OCI-LY7 (cell line): Measurements from ENCODE around the gene PLEKHG4B. TPM values are rescaled to one million over a fixed set of nuclear protein-coding genes. Genes with fewer than 3 reads are reported as not detected.

Experiments used
- BruUV-seq: library from RNA; stranded (reverse); fragments of 400-500 nt; replicated peaks from 2 replicates; lab custom pipeline; 2021; lab: Mats Ljungman, UMichigan
- CTCF ChIA-PET: fragments of 300-600 bp; sonication (Branson Sonifier 250); formaldehyde crosslinking; loops from one replicate; lab custom pipeline; 2022; ENCODE audit warnings: antibody characterized with exemption; ENCODE audit not compliant: unreplicated experiment; lab: Charles Lee
- POLR2A ChIA-PET: fragments of 300-600 bp; sonication (Branson Sonifier 250); formaldehyde crosslinking; loops from one replicate; lab custom pipeline; 2022; ENCODE audit warnings: antibody characterized with exemption; lab: Charles Lee
- DNase-seq: peaks from one replicate; pipeline ENCODE4 v3.0.0-alpha.2; 2015; ENCODE audit warnings: low spot score
- H2AFZ ChIP-seq: fragments of 200-600 bp; sonication (generic), shearing (Covaris generic); 2 replicates; pipeline ENCODE4 v1.6.1; 2014; ENCODE audit warnings: mild to moderate bottlenecking, antibody characterized with exemption, low read length, moderate library complexity
- H3K27ac ChIP-seq: fragments of 200-600 bp; sonication (generic); 2 replicates; pipeline ENCODE4 v1.5.1; 2014; ENCODE audit warnings: mixed run types, low read depth, mild to moderate bottlenecking, moderate library complexity, low read length, inconsistent platforms; ENCODE audit not compliant: poor library complexity, severe bottlenecking
- H3K36me3 ChIP-seq: fragments of 200-600 bp; sonication (generic); 2 replicates; pipeline ENCODE4 v1.6.1; 2014; ENCODE audit warnings: mild to moderate bottlenecking, antibody characterized with exemption, low read length, moderate library complexity, mixed read lengths; ENCODE audit not compliant: insufficient read depth
- H3K4me1 ChIP-seq: fragments of 200-600 bp; sonication (generic); 2 replicates; pipeline ENCODE4 v1.5.1; 2014; ENCODE audit warnings: mild to moderate bottlenecking, low read length; ENCODE audit not compliant: insufficient read depth, poor library complexity, severe bottlenecking
- H3K4me2 ChIP-seq: fragments of 200-600 bp; sonication (generic); 2 replicates; pipeline ENCODE4 v1.6.1; 2014; ENCODE audit warnings: mild to moderate bottlenecking, low read length
- H3K4me3 ChIP-seq: fragments of 200-600 bp; sonication (generic); 2 replicates; pipeline ENCODE4 v1.5.1; 2014; ENCODE audit warnings: mild to moderate bottlenecking, low read depth, low read length; ENCODE audit not compliant: poor library complexity, severe bottlenecking
- H3K79me2 ChIP-seq: fragments of 200-600 bp; sonication (generic); 2 replicates; pipeline ENCODE4 v1.6.1; 2016; ENCODE audit warnings: low read depth, mild to moderate bottlenecking, low read length, moderate library complexity, mixed read lengths; ENCODE audit not compliant: insufficient read depth
- H3K9me2 ChIP-seq: fragments of 200-600 bp; sonication (generic); 2 replicates; pipeline ENCODE4 v1.6.1; 2016; ENCODE audit warnings: mild to moderate bottlenecking, low read length, mixed read lengths; ENCODE audit not compliant: insufficient read depth
- H3K9me3 ChIP-seq: fragments of 200-600 bp; sonication (generic); 2 replicates; pipeline ENCODE4 v1.6.1; 2014; ENCODE audit warnings: mild to moderate bottlenecking, mixed run types, low read length, mixed read lengths
- H4K20me1 ChIP-seq: fragments of 200-600 bp; sonication (generic); 2 replicates; pipeline ENCODE4 v1.6.1; 2014; ENCODE audit warnings: mild to moderate bottlenecking, antibody characterized with exemption, low read length, moderate library complexity, mixed read lengths; ENCODE audit not compliant: insufficient read depth
- EZH2phosphoT487 ChIP-seq: fragments of 200-600 bp; sonication (generic); IDR thresholded peaks from 2 replicates; pipeline ENCODE4 v1.6.1; 2018; ENCODE audit warnings: low read depth, borderline replicate concordance, mild to moderate bottlenecking, mixed run types, antibody characterized with exemption, low read length, moderate library complexity, mixed read lengths
- intact Hi-C: fragments of 100-400 bp; cut with micrococcal nuclease; formaldehyde crosslinking; loops from one replicate; pipeline ENCODE4 v1.10.0; 2022; ENCODE audit not compliant: unreplicated experiment
- total RNA-seq, 2 experiments: library from RNA; depleted of rRNA in 1 of 2; stranded (reverse); fragments of >200 nt in 1 of 2; shearing (Covaris generic) in 1 of 2; gene quantifications; 2 replicates each; pipeline ENCODE4 v1.2.3, GENCODE V29; 2014 to 2022
- TF ChIP-seq, protein P1 (sequence below): fragments of 200-600 bp; sonication (generic); conservative IDR thresholded peaks from 2 replicates; pipeline ENCODE4 v1.5.1; 2014; ENCODE audit warnings: mild to moderate bottlenecking, antibody characterized with exemption, low read length, moderate library complexity, mixed read lengths

The PLEKHG4B gene
- total RNA-seq, 2 experiments from 2014 or later, result 0.30 to 0.41 TPM

DNA sequence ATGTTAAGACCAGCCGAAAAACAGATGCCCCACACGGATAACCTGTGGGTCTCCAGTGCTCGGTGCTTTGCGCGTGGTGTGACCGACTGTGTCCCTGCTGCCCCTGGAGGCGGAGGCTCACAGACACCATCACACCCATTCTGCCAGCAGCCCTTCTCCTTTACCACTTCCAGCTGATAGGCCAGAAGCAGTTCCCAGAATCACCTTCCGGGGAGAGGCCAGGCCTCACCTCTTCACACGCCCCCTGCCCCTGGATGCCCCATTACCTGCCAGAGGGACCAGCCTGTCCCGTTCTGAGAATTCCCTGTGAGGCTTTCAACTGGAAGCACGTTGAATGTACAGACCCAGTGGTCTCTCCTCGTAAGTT is 77.7 kb downstream of the PLEKHG4B start:
- Histone ChIP-seq H3K27ac (no peak overlapping the region), H4K20me1 (no peaks in the 10 kb centered on the region), H3K9me3 (no peaks in the 10 kb centered on the region), H2AFZ (no peak overlapping the region), H3K79me2 (no peaks in the 10 kb centered on the region), H3K4me2 (no peak overlapping the region), H3K9me2 (no peaks in the 10 kb centered on the region), H3K4me3 (no peak overlapping the region), H3K36me3 (no peaks in the 10 kb centered on the region), H3K4me1 (no peaks in the 10 kb centered on the region)
- BruUV-seq, result no TSS peak
- intact Hi-C loops, result no loop called here
- POLR2A ChIA-PET, result no interaction called here
- DNase-seq, result no peak
- no peak for TF ChIP-seq EZH2phosphoT487
- TF ChIP-seq, protein P1, sequence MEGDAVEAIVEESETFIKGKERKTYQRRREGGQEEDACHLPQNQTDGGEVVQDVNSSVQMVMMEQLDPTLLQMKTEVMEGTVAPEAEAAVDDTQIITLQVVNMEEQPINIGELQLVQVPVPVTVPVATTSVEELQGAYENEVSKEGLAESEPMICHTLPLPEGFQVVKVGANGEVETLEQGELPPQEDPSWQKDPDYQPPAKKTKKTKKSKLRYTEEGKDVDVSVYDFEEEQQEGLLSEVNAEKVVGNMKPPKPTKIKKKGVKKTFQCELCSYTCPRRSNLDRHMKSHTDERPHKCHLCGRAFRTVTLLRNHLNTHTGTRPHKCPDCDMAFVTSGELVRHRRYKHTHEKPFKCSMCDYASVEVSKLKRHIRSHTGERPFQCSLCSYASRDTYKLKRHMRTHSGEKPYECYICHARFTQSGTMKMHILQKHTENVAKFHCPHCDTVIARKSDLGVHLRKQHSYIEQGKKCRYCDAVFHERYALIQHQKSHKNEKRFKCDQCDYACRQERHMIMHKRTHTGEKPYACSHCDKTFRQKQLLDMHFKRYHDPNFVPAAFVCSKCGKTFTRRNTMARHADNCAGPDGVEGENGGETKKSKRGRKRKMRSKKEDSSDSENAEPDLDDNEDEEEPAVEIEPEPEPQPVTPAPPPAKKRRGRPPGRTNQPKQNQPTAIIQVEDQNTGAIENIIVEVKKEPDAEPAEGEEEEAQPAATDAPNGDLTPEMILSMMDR, result no peak
- CTCF ChIA-PET, result no interaction called here

DNA sequence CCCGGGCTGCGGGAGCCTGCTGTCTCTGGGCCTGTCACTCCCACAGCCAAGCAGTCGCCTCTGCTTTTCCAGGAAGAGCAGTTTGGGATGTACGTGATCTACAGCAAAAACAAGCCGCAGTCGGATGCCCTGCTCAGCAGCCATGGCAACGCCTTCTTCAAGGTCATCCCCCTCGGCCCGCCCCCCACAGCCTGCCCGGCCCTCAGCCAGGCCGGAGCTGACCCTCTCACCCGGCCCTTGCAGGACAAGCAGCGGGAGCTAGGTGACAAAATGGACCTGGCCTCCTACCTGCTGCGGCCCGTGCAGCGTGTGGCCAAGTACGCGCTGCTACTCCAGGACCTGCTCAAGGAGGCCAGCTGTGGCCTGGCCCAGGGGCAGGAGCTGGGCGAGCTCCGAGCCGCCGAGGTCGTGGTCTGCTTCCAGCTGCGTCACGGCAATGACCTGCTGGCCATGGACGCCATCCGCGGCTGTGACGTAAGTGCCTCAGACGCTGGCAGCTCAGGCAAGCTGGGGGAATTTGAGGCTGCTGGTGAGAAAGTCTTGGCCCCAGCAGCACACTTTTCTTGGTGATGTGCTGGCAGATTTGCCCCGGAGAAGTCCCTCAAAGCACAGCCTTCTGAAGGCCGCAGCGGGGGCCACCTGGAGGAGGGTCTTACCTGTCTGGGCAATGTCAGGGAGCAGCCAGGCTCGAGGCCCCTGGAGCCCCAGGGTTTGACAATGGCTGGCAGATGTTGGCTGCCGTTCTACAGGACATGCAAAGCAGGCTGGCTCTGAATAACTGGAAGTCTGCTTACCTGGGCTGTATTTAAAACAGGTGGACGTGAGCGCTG is 79.2 kb downstream of the PLEKHG4B start:
- no peaks in the 10 kb centered on the region for H4K20me1 ChIP-seq
- ChIA-PET POLR2A (no interaction called here), CTCF (no interaction called here)
- BruUV-seq, result no TSS peak
- no peaks in the 10 kb centered on the region for H3K79me2 ChIP-seq
- no peak for DNase-seq
- H3K4me1 ChIP-seq, result no peaks in the 10 kb centered on the region
- intact Hi-C loops, result no loop called here
- H3K9me3 ChIP-seq, result no peaks in the 10 kb centered on the region
- TF ChIP-seq, protein P1, result no peak
- no peak for TF ChIP-seq EZH2phosphoT487
- no peak overlapping the region for H3K4me3 ChIP-seq
- no peak overlapping the region for H2AFZ ChIP-seq
- H3K27ac ChIP-seq, result no peak overlapping the region
- no peaks in the 10 kb centered on the region for H3K9me2 ChIP-seq
- no peaks in the 10 kb centered on the region for H3K36me3 ChIP-seq
- H3K4me2 ChIP-seq, result no peak overlapping the region

DNA sequence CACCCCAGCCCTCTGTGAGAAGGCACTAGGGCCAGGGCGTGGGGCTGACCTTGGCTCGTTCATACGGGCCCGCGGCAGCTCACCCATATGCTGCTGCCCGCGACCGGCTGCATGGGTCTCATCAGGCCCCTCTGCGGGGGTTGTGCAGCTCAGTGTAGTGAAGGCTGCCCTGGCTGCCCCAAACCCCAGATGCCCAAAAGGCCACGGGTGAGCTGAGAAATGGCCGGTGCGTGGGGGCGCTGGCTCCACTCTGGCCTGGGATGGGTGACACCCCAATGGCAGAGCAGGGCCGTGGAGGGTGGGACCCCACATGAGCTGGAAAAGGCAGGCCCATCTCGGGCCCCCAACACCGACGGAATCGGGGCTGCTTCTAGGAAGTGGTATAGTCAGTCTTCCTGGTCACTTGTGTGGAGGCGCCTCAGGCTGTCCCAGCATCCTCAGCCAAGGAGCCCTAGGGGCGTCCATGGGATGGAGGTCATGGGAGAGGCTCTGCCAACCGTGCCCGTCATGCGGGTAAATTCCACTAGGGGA is 79.9 kb downstream of the PLEKHG4B start:
- intact Hi-C loops, result no loop called here
- H3K4me2 ChIP-seq, result no peak overlapping the region
- CTCF ChIA-PET, result no interaction called here
- no peak for DNase-seq
- H3K36me3 ChIP-seq, result no peaks in the 10 kb centered on the region
- no peak for TF ChIP-seq EZH2phosphoT487
- TF ChIP-seq, protein P1, result no peak
- POLR2A ChIA-PET, result no interaction called here
- no TSS peak for BruUV-seq
- no peak overlapping the region for H3K4me3 ChIP-seq
- H2AFZ ChIP-seq, result no peak overlapping the region
- H3K79me2 ChIP-seq, result no peaks in the 10 kb centered on the region
- no peak overlapping the region for H3K27ac ChIP-seq
- H3K9me3 ChIP-seq, result no peaks in the 10 kb centered on the region
- no peaks in the 10 kb centered on the region for H3K4me1 ChIP-seq
- no peaks in the 10 kb centered on the region for H4K20me1 ChIP-seq
- H3K9me2 ChIP-seq, result no peaks in the 10 kb centered on the region
